Measurements from ENCODE around the gene DYNLL1. TPM values are rescaled to one million over a fixed set of nuclear protein-coding genes. Genes with fewer than 3 reads are reported as not detected.

DYNLL1 gene
- total RNA-seq, 1 experiment from 2014 or later: 617 TPM

GRCh38 chr12:120488057-120488640 is 7.8 kb upstream of the DYNLL1 start:
- Histone ChIP-seq H3K4me1 (ENCODE audit: insufficient read depth, low read length, poor library complexity, severe bottlenecking) (peaks cover 8% of the 10 kb centered on the region), H3K4me3 (ENCODE audit: low read depth, low read length, poor library complexity, severe bottlenecking) (no peak overlapping the region), H3K27ac (ENCODE audit: low read depth, low read length, poor library complexity, severe bottlenecking) (no peak overlapping the region), H3K9me3 (ENCODE audit: low read depth, low read length, poor library complexity, severe bottlenecking) (no peaks in the 10 kb centered on the region), H3K36me3 (ENCODE audit: insufficient read depth, low read length, poor library complexity, severe bottlenecking) (no peaks in the 10 kb centered on the region), H3K27me3 (replicated peaks; ENCODE audit: insufficient read depth, low read depth, low read length, poor library complexity) (no peaks in the 10 kb centered on the region)
- TF ChIP-seq EZH2 (IDR thresholded peaks at IDR 0.05; ENCODE audit: borderline replicate concordance, low read depth, low read length, poor library complexity, severe bottlenecking): no peak
- TF ChIP-seq CTCF (conservative IDR thresholded peaks at IDR 0.05; ENCODE audit: low read depth, low read length): no peak
- intact Hi-C loops (cut with micrococcal nuclease; ENCODE audit: unreplicated experiment): no loop called here
- BruUV-seq (replicated peaks): no TSS peak
- ChIA-PET POLR2A (ENCODE audit: low non-redundant PET) (no interaction called here), CTCF (no interaction called here)
- DNase-seq (ENCODE audit: low spot score): no peak

DNA sequence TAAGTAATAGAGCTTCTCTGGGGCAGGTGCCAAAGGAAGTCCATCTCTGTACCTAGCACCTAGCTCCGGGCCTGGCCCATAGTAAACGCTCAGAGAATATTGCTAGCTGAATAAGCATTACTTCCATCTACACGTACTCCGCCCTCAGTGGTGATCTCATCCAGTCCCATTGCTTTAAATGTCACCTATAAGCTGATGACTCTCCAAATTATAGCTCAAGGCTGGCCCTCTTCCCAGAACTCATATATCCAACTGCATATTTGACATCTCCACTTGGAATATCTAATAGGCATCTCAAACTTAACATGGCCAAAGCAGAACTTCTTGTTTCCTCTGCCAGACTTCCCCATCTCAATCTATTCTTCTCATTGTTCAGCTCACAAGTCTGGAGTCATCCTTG is 6.9 kb upstream of the DYNLL1 start:
- Histone ChIP-seq H3K27ac (ENCODE audit: low read depth, low read length, poor library complexity, severe bottlenecking) (no peak overlapping the region), H3K4me3 (ENCODE audit: low read depth, low read length, poor library complexity, severe bottlenecking) (no peak overlapping the region), H3K36me3 (ENCODE audit: insufficient read depth, low read length, poor library complexity, severe bottlenecking) (no peaks in the 10 kb centered on the region), H3K9me3 (ENCODE audit: low read depth, low read length, poor library complexity, severe bottlenecking) (no peaks in the 10 kb centered on the region), H3K27me3 (replicated peaks; ENCODE audit: insufficient read depth, low read depth, low read length, poor library complexity) (no peaks in the 10 kb centered on the region), H3K4me1 (ENCODE audit: insufficient read depth, low read length, poor library complexity, severe bottlenecking) (peaks cover 8% of the 10 kb centered on the region)
- TF ChIP-seq CTCF (conservative IDR thresholded peaks at IDR 0.05; ENCODE audit: low read depth, low read length) (no peak), EZH2 (IDR thresholded peaks at IDR 0.05; ENCODE audit: borderline replicate concordance, low read depth, low read length, poor library complexity, severe bottlenecking) (no peak)
- intact Hi-C loops (cut with micrococcal nuclease; ENCODE audit: unreplicated experiment): no loop called here
- BruUV-seq (replicated peaks): TSS peak; percentile 22
- DNase-seq (ENCODE audit: low spot score): peak; percentile 49
- CTCF ChIA-PET: no interaction called here
- POLR2A ChIA-PET (ENCODE audit: low non-redundant PET): no interaction called here

DNA sequence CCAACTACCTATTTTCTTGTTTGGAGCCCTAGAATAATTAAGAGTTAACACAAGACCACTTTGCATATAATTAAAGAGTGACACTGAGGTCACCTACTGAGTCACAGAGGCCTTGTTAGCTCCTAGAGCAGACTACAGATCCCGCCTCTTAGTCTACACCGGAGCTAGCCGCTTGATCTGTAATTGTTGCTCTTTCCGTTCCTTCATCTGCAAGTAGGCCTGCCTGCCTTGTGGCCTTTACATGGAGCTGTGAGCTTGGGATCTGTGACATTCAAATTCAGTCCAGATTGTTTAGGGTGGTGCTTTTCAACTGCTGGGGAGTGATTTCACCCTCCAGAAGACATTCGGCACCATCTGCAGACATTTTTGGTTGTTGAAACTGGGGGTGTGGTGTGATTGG is 5.6 kb upstream of the DYNLL1 start:
- no peak for TF ChIP-seq EZH2 (IDR thresholded peaks at IDR 0.05; ENCODE audit: borderline replicate concordance, low read depth, low read length, poor library complexity, severe bottlenecking)
- no peak for TF ChIP-seq CTCF (conservative IDR thresholded peaks at IDR 0.05; ENCODE audit: low read depth, low read length)
- Histone ChIP-seq H3K4me1 (ENCODE audit: insufficient read depth, low read length, poor library complexity, severe bottlenecking) (peaks cover 16% of the 10 kb centered on the region), H3K27me3 (replicated peaks; ENCODE audit: insufficient read depth, low read depth, low read length, poor library complexity) (no peaks in the 10 kb centered on the region), H3K9me3 (ENCODE audit: low read depth, low read length, poor library complexity, severe bottlenecking) (no peaks in the 10 kb centered on the region), H3K36me3 (ENCODE audit: insufficient read depth, low read length, poor library complexity, severe bottlenecking) (no peaks in the 10 kb centered on the region), H3K27ac (ENCODE audit: low read depth, low read length, poor library complexity, severe bottlenecking) (no peak overlapping the region), H3K4me3 (ENCODE audit: low read depth, low read length, poor library complexity, severe bottlenecking) (no peak overlapping the region)
- BruUV-seq (replicated peaks): no TSS peak
- DNase-seq (ENCODE audit: low spot score): no peak
- intact Hi-C loops (cut with micrococcal nuclease; ENCODE audit: unreplicated experiment): no loop called here
- ChIA-PET CTCF (no interaction called here), POLR2A (ENCODE audit: low non-redundant PET) (no interaction called here)
